Right lobe of liver (tissue), 4 donors: ENCODE data around the gene CZIB.

Experiments
- CTCF ChIP-seq, 4 donors: fragments of 200-600 bp in 3 of 4; fragments of 450-650 bp in 1 of 4; IDR thresholded peaks; one replicate each; pipeline versions ENCODE4 v1.5.1 to v1.8.0; 2016 to 2022; ENCODE audit warnings: antibody characterized with exemption in 4 of 4, mild to moderate bottlenecking in 2 of 4
- POLR2A ChIP-seq: fragments of 450-650 bp; IDR thresholded peaks from one replicate; pipeline ENCODE4 v1.6.1; 2017; ENCODE audit warnings: antibody characterized with exemption, mild to moderate bottlenecking
- donor health status: DM: no; HTN: no; CAD: no.
- donor health status: DM: no; HTN: no; CAD: no.
- donor health status: DM: no; HTN: yes; CAD: no.

GRCh38 chr1:53210954-53211353 is 9.5 kb downstream of the CZIB start:
- TF ChIP-seq CTCF (IDR thresholded peaks at IDR 0.05), result no peak
- TF ChIP-seq POLR2A, result no peak
